ENCODE data around the gene DMKN. TPM values are rescaled to one million over a fixed set of nuclear protein-coding genes. Genes with fewer than 3 reads are reported as not detected.

Gene DMKN
- total and polyA plus RNA-seq, 2 of the 4 experiments (the other 2 are of a cell fraction): 0.36 to 2.4 TPM

- ChIA-PET CTCF (interaction anchor here (0.6 kb wide), 1 partner anchor 472 kb away, joined by 3 read pairs; no protein-coding TSS in a partner anchor), POLR2A (ENCODE audit: unreplicated experiment) (no interaction called here)
- H2AFZ ChIP-seq (replicated peaks; ENCODE audit: low read length, poor library complexity): no peak overlapping the region
- H3K9me1 ChIP-seq (ENCODE audit: insufficient read depth, low read length): peaks cover 15% of the 10 kb centered on the region
- no peak overlapping the region for H2BK120ac ChIP-seq (ENCODE audit: low read depth, low read length)
- H3K9ac ChIP-seq (ENCODE audit: low read depth, low read length): no peak overlapping the region
- H2AK9ac ChIP-seq (replicated peaks; ENCODE audit: low read depth, low read length, poor library complexity): no peak overlapping the region
- peaks cover 15% of the 10 kb centered on the region for H3K27me3 ChIP-seq (ENCODE audit: control insufficient read depth, insufficient read depth, low read length)
- no peaks in the 10 kb centered on the region for H3K79me1 ChIP-seq (ENCODE audit: low read depth in 1 of 2, low read length in 2 of 2)
- no peak for DNase-seq
- no peak overlapping the region for H3K18ac ChIP-seq (ENCODE audit: low read depth, low read length)
- dilution Hi-C loops (cut with HindIII; ENCODE audit: low sequenced_read_pairs, unreplicated experiment) (no loop called here), in situ Hi-C loops (cut with MboI; ENCODE audit: low sequenced_read_pairs) (no loop called here), intact Hi-C loops (cut with micrococcal nuclease) (no loop called here)
- H3K36me3 ChIP-seq (ENCODE audit: control insufficient read depth, insufficient read depth, low read length): no peaks in the 10 kb centered on the region
- H4K8ac ChIP-seq (ENCODE audit: low read depth in 2 of 2, low read length in 2 of 2): no peak overlapping the region
- no TSS peak for BruUV-seq (replicated peaks)
- no peak overlapping the region for H2BK5ac ChIP-seq (ENCODE audit: low read depth, low read length, poor library complexity, severe bottlenecking)
- H3K4me1 ChIP-seq (ENCODE audit: control insufficient read depth, insufficient read depth, low read length): peaks cover 11% of the 10 kb centered on the region
- no peak overlapping the region for H3K27ac ChIP-seq (ENCODE audit: insufficient read depth, low read length)
- ATAC-seq (ENCODE audit: low read depth): no peak
- no peak overlapping the region for H3K23ac ChIP-seq (ENCODE audit: low read depth, low read length)
- H4K20me1 ChIP-seq (ENCODE audit: insufficient read depth, low read length): no peaks in the 10 kb centered on the region
- H3K56ac ChIP-seq (ENCODE audit: extremely low read depth, insufficient read depth, low read length): no peak overlapping the region
- no peak overlapping the region for H3K4me2 ChIP-seq (ENCODE audit: low read depth, low read length)
- TF ChIP-seq CEBPB (IDR thresholded peaks at IDR 0.05; ENCODE audit: low read depth, low read length): no peak
- no peak for TF ChIP-seq SMC3 (IDR thresholded peaks at IDR 0.05; ENCODE audit: low read depth, low read length)
- TF ChIP-seq MAZ (IDR thresholded peaks at IDR 0.05; ENCODE audit: borderline replicate concordance, low read depth, low read length): no peak
- TF ChIP-seq CTCF (conservative IDR thresholded peaks at IDR 0.05; ENCODE audit: low read depth, low read length): no peak
- no peak for TF ChIP-seq MXI1 (IDR thresholded peaks at IDR 0.05; ENCODE audit: borderline replicate concordance, low read depth, low read length)
- no peak for TF ChIP-seq BHLHE40 (IDR thresholded peaks at IDR 0.05; ENCODE audit: low read depth, low read length)
- H3K14ac ChIP-seq (replicated peaks; ENCODE audit: low read depth, low read length): no peak overlapping the region
- 0 out of 2 replicates have a peak overlapping the region, but pooled peaks have one; percentile 28 for H2AK5ac ChIP-seq (ENCODE audit: low read depth, low read length)
- no peak overlapping the region for H2BK15ac ChIP-seq (ENCODE audit: low read depth, low read length)
- H3K4ac ChIP-seq (ENCODE audit: low read depth, low read length): no peak overlapping the region
- no peak overlapping the region for H4K91ac ChIP-seq (ENCODE audit: insufficient read depth, low read depth, low read length)
- no peak overlapping the region for H3K4me3 ChIP-seq (ENCODE audit: insufficient read depth, low read depth, low read length)
- no peaks in the 10 kb centered on the region for H3K9me3 ChIP-seq (ENCODE audit: control insufficient read depth, insufficient read depth, low read length)
- WGBS, 2 experiments (ENCODE audit: extremely low coverage in 2 of 2, insufficient read length in 1 of 2): 55% methylated on average over 9 of the region's 19 CpGs; no CpG with 5 or more reads in 1 of the 2 experiments
- no peak overlapping the region for H4K5ac ChIP-seq (ENCODE audit: low read depth, low read length)
- H2BK20ac ChIP-seq (ENCODE audit: low read depth, low read length): peak overlapping the region; percentile 14; the same call in 1 of the 2 replicates
These were observed 16.1 kb upstream of the DMKN start for GRCh38 chr19:35529241-35530218.

Data from IMR-90 (cell line).